HG02870 (cell line): ENCODE results near the gene RIPOR2.
"Not testable (repeated sequence)": the region's sequence is repeated elsewhere in the genome, so short reads cannot be mapped to it uniquely, and the experiment has no call there.

Experiments
- ATAC-seq: cut with Tn5 transposase; IDR thresholded peaks from one replicate; pipeline ENCODE4 v1.9.1; 2021; ENCODE audit warnings: mild to moderate bottlenecking, moderate library complexity; ENCODE audit not compliant: unreplicated experiment

The RIPOR2 gene

GRCh38 chr6:24927277-24927955, 8.3 kb downstream of the RIPOR2 start:
- ATAC-seq, result no peak

GRCh38 chr6:24926647-24927046, 9.1 kb downstream of the RIPOR2 start:
- not testable (repeated sequence) for ATAC-seq

- no peak for ATAC-seq
Measured at GRCh38 chr6:24926192-24926591, 9.6 kb downstream of the RIPOR2 start.

GRCh38 chr6:24925661-24926060, 10.1 kb downstream of the RIPOR2 start:
- ATAC-seq, result no peak

GRCh38 chr6:24924580-24925356, 11.0 kb downstream of the RIPOR2 start:
- ATAC-seq, result no peak

- no peak for ATAC-seq
Measured at GRCh38 chr6:24923885-24924401, 11.8 kb downstream of the RIPOR2 start.

GRCh38 chr6:24922814-24923213, 12.9 kb downstream of the RIPOR2 start:
- ATAC-seq, result no peak

- ATAC-seq, result no peak
Measured at GRCh38 chr6:24922170-24922569, 13.6 kb downstream of the RIPOR2 start.

- ATAC-seq, result no peak
Measured at GRCh38 chr6:24920136-24920535, 15.6 kb downstream of the RIPOR2 start.

- peak; percentile 55 for ATAC-seq
Measured at GRCh38 chr6:24919056-24919892, 16.5 kb downstream of the RIPOR2 start.

- ATAC-seq, result no peak
Measured at GRCh38 chr6:24918641-24919055, 17.1 kb downstream of the RIPOR2 start.

- no peak for ATAC-seq
Measured at GRCh38 chr6:24916496-24916895, 19.3 kb downstream of the RIPOR2 start.

GRCh38 chr6:24915641-24916040, 20.1 kb downstream of the RIPOR2 start:
- ATAC-seq, result no peak

- ATAC-seq, result not testable (repeated sequence)
Measured at GRCh38 chr6:24914082-24914481, 21.7 kb downstream of the RIPOR2 start.

GRCh38 chr6:24911796-24912382, 23.9 kb downstream of the RIPOR2 start:
- no peak for ATAC-seq

GRCh38 chr6:24910961-24911725, 24.6 kb downstream of the RIPOR2 start:
- ATAC-seq, result peak; percentile 19

GRCh38 chr6:24910331-24910960, 25.3 kb downstream of the RIPOR2 start:
- ATAC-seq, result peak; percentile 73

GRCh38 chr6:24909241-24910216, 26.2 kb downstream of the RIPOR2 start:
- ATAC-seq, result no peak
